Brain microvascular endothelial cell (primary cell): ENCODE measurements around the gene SLC22A23.

Experiments
- DNase-seq: peaks from one replicate; pipeline ENCODE4 v3.0.0-alpha.2; 2020
- H3K27ac ChIP-seq: fragments of 250-450 bp; sonication (Bioruptor Pico); 2 replicates; pipeline ENCODE4 v1.5.1; 2020; ENCODE audit warnings: mild to moderate bottlenecking, moderate library complexity
- H3K27me3 ChIP-seq: fragments of 250-450 bp; sonication (Bioruptor Pico); replicated peaks from 2 replicates; pipeline ENCODE4 v1.5.1; 2020; ENCODE audit warnings: mild to moderate bottlenecking
- H3K36me3 ChIP-seq: fragments of 250-450 bp; sonication (Bioruptor Pico); replicated peaks from 2 replicates; pipeline ENCODE4 v1.5.1; 2020; ENCODE audit warnings: mild to moderate bottlenecking
- H3K4me3 ChIP-seq: 2 replicates; pipeline ENCODE4 v1.5.1; 2011; ENCODE audit warnings: low read depth, mild to moderate bottlenecking, control low read depth, low read length, moderate library complexity
- in situ Hi-C: cut with HindIII; loops from 2 replicates; pipeline ENCODE4 v1.10.0; 2017; ENCODE audit warnings: low sequenced_read_pairs, low pct_ligation_motif_present
- TF ChIP-seq, protein P1 (sequence below): IDR thresholded peaks from 2 replicates; pipeline ENCODE4 v1.5.1; 2011; ENCODE audit warnings: low read depth, mild to moderate bottlenecking, moderate library complexity, low read length, control low read depth, inconsistent platforms; ENCODE audit errors: missing control alignments

Gene SLC22A23

DNA sequence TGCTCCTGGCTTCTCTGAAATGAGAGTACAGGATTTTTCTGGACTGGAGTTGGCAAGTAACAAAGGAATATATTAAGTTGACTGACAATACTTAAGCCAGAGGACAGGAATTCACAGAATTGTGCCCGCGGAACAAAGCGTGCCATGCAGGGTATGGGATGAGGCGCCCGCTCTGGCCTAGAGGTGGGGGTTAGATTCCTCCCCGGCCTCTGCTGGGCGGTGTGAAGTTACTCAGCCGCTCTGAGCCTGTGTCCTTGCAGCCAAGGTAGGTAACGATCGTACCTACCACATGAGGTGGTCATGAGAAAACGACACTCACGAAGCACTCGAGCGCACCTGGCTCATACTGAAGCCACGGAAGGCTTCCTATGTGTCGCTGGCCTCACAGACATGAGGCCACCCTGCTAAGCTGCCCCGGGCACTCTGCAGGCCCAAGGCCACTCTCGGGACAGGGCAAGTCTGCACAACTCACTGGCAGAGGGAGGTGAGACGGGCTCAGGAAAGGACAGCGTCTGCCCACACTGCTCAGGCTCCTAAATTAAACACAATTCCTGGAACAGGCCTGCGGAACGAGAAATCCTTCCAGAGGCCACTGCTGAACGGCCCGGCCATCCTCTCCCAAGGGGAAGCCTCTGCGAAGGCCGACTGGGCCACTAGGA is 127.3 kb downstream of the SLC22A23 start:
- no peak overlapping the region for H3K4me3 ChIP-seq
- no peaks in the 10 kb centered on the region for H3K36me3 ChIP-seq
- H3K27me3 ChIP-seq = no peaks in the 10 kb centered on the region
- TF ChIP-seq, protein P1, sequence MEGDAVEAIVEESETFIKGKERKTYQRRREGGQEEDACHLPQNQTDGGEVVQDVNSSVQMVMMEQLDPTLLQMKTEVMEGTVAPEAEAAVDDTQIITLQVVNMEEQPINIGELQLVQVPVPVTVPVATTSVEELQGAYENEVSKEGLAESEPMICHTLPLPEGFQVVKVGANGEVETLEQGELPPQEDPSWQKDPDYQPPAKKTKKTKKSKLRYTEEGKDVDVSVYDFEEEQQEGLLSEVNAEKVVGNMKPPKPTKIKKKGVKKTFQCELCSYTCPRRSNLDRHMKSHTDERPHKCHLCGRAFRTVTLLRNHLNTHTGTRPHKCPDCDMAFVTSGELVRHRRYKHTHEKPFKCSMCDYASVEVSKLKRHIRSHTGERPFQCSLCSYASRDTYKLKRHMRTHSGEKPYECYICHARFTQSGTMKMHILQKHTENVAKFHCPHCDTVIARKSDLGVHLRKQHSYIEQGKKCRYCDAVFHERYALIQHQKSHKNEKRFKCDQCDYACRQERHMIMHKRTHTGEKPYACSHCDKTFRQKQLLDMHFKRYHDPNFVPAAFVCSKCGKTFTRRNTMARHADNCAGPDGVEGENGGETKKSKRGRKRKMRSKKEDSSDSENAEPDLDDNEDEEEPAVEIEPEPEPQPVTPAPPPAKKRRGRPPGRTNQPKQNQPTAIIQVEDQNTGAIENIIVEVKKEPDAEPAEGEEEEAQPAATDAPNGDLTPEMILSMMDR = no peak
- DNase-seq = no peak
- in situ Hi-C loops = no loop called here
- no peak overlapping the region for H3K27ac ChIP-seq

- H3K27me3 ChIP-seq = no peaks in the 10 kb centered on the region
- no peak for DNase-seq
- peak overlapping the region; percentile 85 for H3K27ac ChIP-seq
- in situ Hi-C loops = no loop called here
- TF ChIP-seq, protein P1 = no peak
- no peaks in the 10 kb centered on the region for H3K36me3 ChIP-seq
- H3K4me3 ChIP-seq = no peak overlapping the region
Measured at GRCh38 chr6:3328796-3329195, 128.1 kb downstream of the SLC22A23 start.

DNA sequence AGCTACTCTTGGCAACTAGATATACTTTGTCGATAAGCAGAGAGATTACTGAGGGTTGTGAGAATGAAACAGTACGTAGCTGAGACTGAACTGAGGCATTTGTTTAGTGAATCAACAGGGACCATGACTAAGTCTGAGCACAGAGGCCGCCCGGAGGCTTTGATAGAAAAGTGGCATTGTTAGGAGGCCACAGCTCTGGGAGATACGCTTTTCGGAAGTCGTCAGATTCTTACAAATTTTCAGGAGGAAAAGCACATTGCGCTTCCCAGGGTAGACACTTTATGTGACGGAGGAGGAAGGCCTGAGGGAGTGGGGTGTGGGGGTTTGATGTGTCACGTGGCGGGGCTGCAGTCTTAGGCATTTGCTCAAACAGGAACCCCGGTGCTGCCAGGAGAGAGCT is 128.7 kb downstream of the SLC22A23 start:
- Histone ChIP-seq H3K27me3 (no peaks in the 10 kb centered on the region), H3K4me3 (no peak overlapping the region), H3K36me3 (no peaks in the 10 kb centered on the region), H3K27ac (peak overlapping the region; percentile 85)
- TF ChIP-seq, protein P1 = no peak
- in situ Hi-C loops = no loop called here
- DNase-seq = peak; percentile 90

DNA sequence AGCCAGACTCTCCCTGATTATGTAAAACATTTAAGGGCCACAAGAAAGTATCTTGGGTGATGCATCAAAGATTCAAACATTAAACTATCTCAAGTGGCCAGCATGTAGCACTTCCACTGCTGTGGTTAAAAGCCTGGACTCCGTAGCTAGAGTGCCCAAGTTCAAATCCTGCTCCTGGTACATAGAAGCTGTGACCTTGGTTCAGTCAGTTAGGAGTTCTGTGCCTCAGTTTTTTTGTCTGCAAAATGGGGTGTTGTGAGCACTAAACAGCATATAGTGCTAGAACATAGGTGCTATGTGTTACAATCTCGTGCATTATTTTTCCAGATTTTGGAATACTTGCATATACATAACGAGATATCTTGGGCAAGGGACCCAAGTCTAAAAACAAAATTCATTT is 129.4 kb downstream of the SLC22A23 start:
- no peaks in the 10 kb centered on the region for H3K36me3 ChIP-seq
- H3K27me3 ChIP-seq = no peaks in the 10 kb centered on the region
- TF ChIP-seq, protein P1 = no peak
- in situ Hi-C loops = no loop called here
- peak overlapping the region; percentile 85 for H3K27ac ChIP-seq
- no peak for DNase-seq
- no peak overlapping the region for H3K4me3 ChIP-seq

DNA sequence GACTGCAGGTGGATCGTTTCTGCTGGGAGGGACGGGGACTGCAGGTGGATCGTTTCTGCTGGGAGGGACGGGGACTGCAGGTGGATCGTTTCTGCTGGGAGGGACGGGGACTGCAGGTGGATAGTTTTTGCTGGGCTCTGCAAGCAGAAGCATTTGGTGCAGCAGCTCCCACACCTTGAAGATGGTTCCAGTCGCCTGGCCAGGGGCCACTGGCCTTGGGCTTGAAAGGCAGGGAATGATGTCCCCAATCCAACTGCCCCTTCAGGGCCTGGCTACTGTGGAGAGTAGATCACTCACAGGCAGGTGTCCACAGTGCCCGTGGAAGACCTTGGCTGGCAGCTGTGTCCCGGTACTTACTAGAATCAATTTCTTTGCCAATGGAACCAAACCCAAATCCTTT is 129.9 kb downstream of the SLC22A23 start:
- TF ChIP-seq, protein P1 = no peak
- H3K27ac ChIP-seq = no peak overlapping the region
- in situ Hi-C loops = no loop called here
- no peaks in the 10 kb centered on the region for H3K36me3 ChIP-seq
- DNase-seq = no peak
- H3K27me3 ChIP-seq = no peaks in the 10 kb centered on the region
- H3K4me3 ChIP-seq = no peak overlapping the region
